HUES6 (cell line): ENCODE results near the gene SIK2.

Source experiments
- H3K27ac ChIP-seq: 2 replicates; pipeline ENCODE4 v1.7.0; 2013; ENCODE audit warnings: low read depth, mild to moderate bottlenecking, low read length, inconsistent platforms
- H3K27me3 ChIP-seq: 2 replicates; pipeline ENCODE4 v1.6.1; 2013; ENCODE audit warnings: low read length; ENCODE audit not compliant: control insufficient read depth, insufficient read depth
- H3K36me3 ChIP-seq: 2 replicates; pipeline ENCODE4 v1.6.1; 2013; ENCODE audit warnings: low read length; ENCODE audit not compliant: control insufficient read depth, insufficient read depth
- H3K4me1 ChIP-seq: 2 replicates; pipeline ENCODE4 v1.6.1; 2013; ENCODE audit warnings: low read length; ENCODE audit not compliant: control insufficient read depth, insufficient read depth
- H3K4me3 ChIP-seq: 2 replicates; pipeline ENCODE4 v1.5.1; 2013; ENCODE audit warnings: low read depth, low read length
- H3K9ac ChIP-seq: one replicate; pipeline ENCODE4 v1.6.1; 2013; ENCODE audit warnings: mild to moderate bottlenecking, low read length
- H3K9me3 ChIP-seq: 2 replicates; pipeline ENCODE4 v1.6.1; 2013; ENCODE audit warnings: low read depth, low read length; ENCODE audit not compliant: control insufficient read depth, insufficient read depth

SIK2 gene

GRCh38 chr11:111659201-111660115, 57.2 kb downstream of the SIK2 start:
- H3K27me3 ChIP-seq: no peaks in the 10 kb centered on the region
- peaks cover 9% of the 10 kb centered on the region for H3K4me1 ChIP-seq
- no peak overlapping the region for H3K27ac ChIP-seq
- no peaks in the 10 kb centered on the region for H3K9me3 ChIP-seq
- H3K4me3 ChIP-seq: no peak overlapping the region
- H3K9ac ChIP-seq: no peak overlapping the region
- H3K36me3 ChIP-seq: no peaks in the 10 kb centered on the region

GRCh38 chr11:111660822-111661221, 58.6 kb downstream of the SIK2 start:
- Histone ChIP-seq H3K9ac (no peak overlapping the region), H3K27ac (no peak overlapping the region), H3K9me3 (no peaks in the 10 kb centered on the region), H3K4me1 (peaks cover 9% of the 10 kb centered on the region), H3K27me3 (no peaks in the 10 kb centered on the region), H3K4me3 (no peak overlapping the region), H3K36me3 (no peaks in the 10 kb centered on the region)

DNA sequence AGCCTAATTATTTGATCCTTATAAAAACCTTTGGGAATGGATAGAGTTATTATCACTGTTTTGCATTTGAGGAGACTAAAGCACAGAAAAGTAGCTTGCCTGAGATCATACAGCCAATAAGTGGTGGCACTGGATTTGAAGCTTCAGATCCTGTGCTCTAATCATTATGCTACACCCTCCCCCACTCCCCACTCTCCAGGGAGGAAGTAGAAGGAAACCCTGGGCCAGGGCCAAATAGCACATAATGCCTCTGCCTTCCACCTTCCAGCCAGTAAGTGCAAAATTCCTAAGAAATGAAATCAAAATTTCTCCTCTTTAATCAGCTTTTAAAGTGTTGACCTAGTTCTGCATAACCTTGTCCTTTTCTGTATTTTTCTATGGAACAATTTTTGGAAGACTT, 61.6 kb downstream of the SIK2 start:
- peaks cover 6% of the 10 kb centered on the region for H3K4me1 ChIP-seq
- no peaks in the 10 kb centered on the region for H3K27me3 ChIP-seq
- no peaks in the 10 kb centered on the region for H3K36me3 ChIP-seq
- H3K27ac ChIP-seq: no peak overlapping the region
- no peak overlapping the region for H3K4me3 ChIP-seq
- no peak overlapping the region for H3K9ac ChIP-seq
- H3K9me3 ChIP-seq: no peaks in the 10 kb centered on the region

DNA sequence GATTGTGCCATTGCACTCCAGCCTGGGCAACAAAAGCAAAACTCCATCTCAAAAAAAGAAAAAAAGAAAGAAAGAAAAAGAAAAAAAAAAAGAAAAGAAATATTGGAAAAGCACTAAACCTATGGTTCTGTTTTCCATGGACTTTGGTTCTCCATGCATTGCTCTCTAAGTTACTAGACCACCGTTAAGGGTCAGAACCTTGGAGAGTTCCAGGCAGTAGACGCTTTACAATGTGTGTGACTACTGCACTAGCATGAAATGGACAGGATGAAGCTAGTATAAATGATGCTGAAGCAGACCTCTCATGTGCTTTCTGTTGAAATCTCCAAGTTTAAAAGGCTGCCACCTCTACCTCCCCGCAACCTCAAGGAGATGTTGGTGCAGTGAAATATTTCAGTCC, 63.5 kb downstream of the SIK2 start:
- no peaks in the 10 kb centered on the region for H3K9me3 ChIP-seq
- no peaks in the 10 kb centered on the region for H3K27me3 ChIP-seq
- no peak overlapping the region for H3K9ac ChIP-seq
- no peak overlapping the region for H3K27ac ChIP-seq
- no peaks in the 10 kb centered on the region for H3K36me3 ChIP-seq
- H3K4me3 ChIP-seq: no peak overlapping the region
- H3K4me1 ChIP-seq: no peaks in the 10 kb centered on the region

GRCh38 chr11:111668980-111669379, 66.7 kb downstream of the SIK2 start:
- H3K9ac ChIP-seq: no peak overlapping the region
- H3K27ac ChIP-seq: no peak overlapping the region
- no peak overlapping the region for H3K4me3 ChIP-seq
- H3K36me3 ChIP-seq: peaks cover 9% of the 10 kb centered on the region; the same call in 1 of the 2 replicates
- no peaks in the 10 kb centered on the region for H3K4me1 ChIP-seq
- no peaks in the 10 kb centered on the region for H3K27me3 ChIP-seq
- no peaks in the 10 kb centered on the region for H3K9me3 ChIP-seq

- Histone ChIP-seq H3K4me3 (no peak overlapping the region), H3K36me3 (peaks cover 9% of the 10 kb centered on the region; the same call in 1 of the 2 replicates), H3K27ac (no peak overlapping the region), H3K4me1 (no peaks in the 10 kb centered on the region), H3K27me3 (no peaks in the 10 kb centered on the region), H3K9me3 (no peaks in the 10 kb centered on the region), H3K9ac (no peak overlapping the region)
These were observed 69.1 kb downstream of the SIK2 start for GRCh38 chr11:111671383-111671782.

DNA sequence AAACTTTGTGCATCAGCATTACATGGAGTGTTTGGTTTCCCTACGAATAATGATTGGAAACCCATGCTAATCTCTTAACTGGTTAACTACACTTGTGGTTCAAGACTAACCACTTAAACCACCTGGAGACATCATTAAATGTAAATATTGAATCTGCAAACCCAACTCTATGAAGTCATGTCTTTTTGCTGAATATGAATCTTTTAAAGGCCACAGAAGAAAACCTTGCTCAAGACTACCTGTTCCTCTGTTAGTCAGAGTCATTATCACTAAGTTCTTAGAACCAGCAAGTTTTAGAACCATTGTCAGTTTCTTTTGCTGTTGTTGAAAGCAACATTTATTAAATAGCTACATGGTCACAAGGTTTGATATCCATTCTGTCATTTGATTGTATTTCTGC, 70.7 kb downstream of the SIK2 start:
- no peak overlapping the region for H3K9ac ChIP-seq
- H3K27me3 ChIP-seq: no peaks in the 10 kb centered on the region
- H3K4me1 ChIP-seq: no peaks in the 10 kb centered on the region
- H3K27ac ChIP-seq: no peak overlapping the region
- H3K9me3 ChIP-seq: no peaks in the 10 kb centered on the region
- H3K4me3 ChIP-seq: no peak overlapping the region
- H3K36me3 ChIP-seq: peaks cover 9% of the 10 kb centered on the region; the same call in 1 of the 2 replicates

DNA sequence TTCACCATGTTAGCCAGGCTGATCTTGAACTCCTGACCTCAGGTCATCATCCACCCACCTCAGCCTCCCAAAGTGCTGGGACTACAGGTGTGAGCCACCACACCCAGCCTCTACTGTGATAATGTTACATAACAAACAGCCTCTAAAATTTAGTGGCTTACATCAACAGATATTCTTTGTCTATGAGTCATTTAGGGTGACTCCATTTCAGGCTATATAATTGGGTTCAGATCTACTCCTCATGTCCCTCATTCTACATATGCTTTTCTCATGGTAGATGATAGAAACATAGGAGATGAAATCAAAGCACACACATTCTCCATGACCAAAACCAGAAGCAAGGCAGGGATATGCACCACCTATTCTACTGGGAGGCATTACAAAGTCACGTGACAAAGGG, 72.7 kb downstream of the SIK2 start:
- H3K27ac ChIP-seq: no peak overlapping the region
- no peak overlapping the region for H3K4me3 ChIP-seq
- no peaks in the 10 kb centered on the region for H3K4me1 ChIP-seq
- peaks cover 9% of the 10 kb centered on the region; the same call in 1 of the 2 replicates for H3K36me3 ChIP-seq
- H3K9ac ChIP-seq: no peak overlapping the region
- no peaks in the 10 kb centered on the region for H3K27me3 ChIP-seq
- H3K9me3 ChIP-seq: no peaks in the 10 kb centered on the region

- Histone ChIP-seq H3K4me1 (no peaks in the 10 kb centered on the region), H3K36me3 (peaks cover 9% of the 10 kb centered on the region; the same call in 1 of the 2 replicates), H3K9me3 (no peaks in the 10 kb centered on the region), H3K4me3 (no peak overlapping the region), H3K27me3 (no peaks in the 10 kb centered on the region), H3K9ac (no peak overlapping the region), H3K27ac (no peak overlapping the region)
These were observed 73.6 kb downstream of the SIK2 start for GRCh38 chr11:111675891-111676290.

GRCh38 chr11:111676878-111677585, 74.8 kb downstream of the SIK2 start:
- no peaks in the 10 kb centered on the region for H3K4me1 ChIP-seq
- no peak overlapping the region for H3K9ac ChIP-seq
- H3K9me3 ChIP-seq: no peaks in the 10 kb centered on the region
- peaks cover 1% of the 10 kb centered on the region; the same call in 1 of the 2 replicates for H3K36me3 ChIP-seq
- H3K4me3 ChIP-seq: no peak overlapping the region
- H3K27me3 ChIP-seq: no peaks in the 10 kb centered on the region
- no peak overlapping the region for H3K27ac ChIP-seq
